Upper lobe of right lung (tissue), 1 donor: ENCODE results near the gene ARID4B. TPM values are rescaled to one million over a fixed set of nuclear protein-coding genes. Genes with fewer than 3 reads are reported as not detected.

Source experiments
- ATAC-seq: fragments of 200-7000 bp; cut with Tn5 transposase; one replicate; pipeline ENCODE4 v1.9.1; 2020; ENCODE audit warnings: mild to moderate bottlenecking, moderate library complexity
- DNase-seq: peaks from one replicate; pipeline ENCODE4 v3.0.0-alpha.2; 2020
- H3K27ac ChIP-seq: fragments of 200-600 bp; one replicate; pipeline ENCODE4 v1.8.0; 2022
- H3K27me3 ChIP-seq: fragments of 200-600 bp; one replicate; pipeline ENCODE4 v1.8.0; 2022; ENCODE audit warnings: mild to moderate bottlenecking
- H3K36me3 ChIP-seq: fragments of 200-600 bp; one replicate; pipeline ENCODE4 v1.8.0; 2022
- H3K4me1 ChIP-seq: fragments of 200-600 bp; one replicate; pipeline ENCODE4 v1.8.0; 2022
- H3K4me3 ChIP-seq: fragments of 200-600 bp; one replicate; pipeline ENCODE4 v1.8.0; 2022; ENCODE audit warnings: mild to moderate bottlenecking
- H3K9me3 ChIP-seq: fragments of 200-600 bp; one replicate; pipeline ENCODE4 v1.8.0; 2022
- intact Hi-C: fragments of 100-400 bp; cut with DNase I; formaldehyde crosslinking; loops from one replicate; pipeline ENCODE4 v1.11.0; 2022
- total RNA-seq: library from RNA; stranded (reverse); fragmentation: NEBNext Ultra II Directional; extraction: Animal tissue kit (Norgen Biotek cat#: 25700); gene quantifications from one replicate; pipeline ENCODE4 v1.2.1, GENCODE V29; 2021
- TF ChIP-seq, protein P1 (sequence below): fragments of 200-600 bp; IDR thresholded peaks from one replicate; pipeline ENCODE4 v1.8.0; 2022; ENCODE audit warnings: antibody characterized with exemption
- donor health status: DM: no; HTN: yes; CAD: no; lungs with severe emphysema.

The ARID4B gene
- total RNA-seq, 1 donor from 2014 or later, result 38.7 TPM

- Histone ChIP-seq H3K36me3 (peaks cover 38% of the 10 kb centered on the region), H3K27ac (no peak overlapping the region), H3K27me3 (no peaks in the 10 kb centered on the region), H3K4me3 (no peak overlapping the region), H3K9me3 (no peaks in the 10 kb centered on the region), H3K4me1 (no peaks in the 10 kb centered on the region)
- TF ChIP-seq, protein P1, sequence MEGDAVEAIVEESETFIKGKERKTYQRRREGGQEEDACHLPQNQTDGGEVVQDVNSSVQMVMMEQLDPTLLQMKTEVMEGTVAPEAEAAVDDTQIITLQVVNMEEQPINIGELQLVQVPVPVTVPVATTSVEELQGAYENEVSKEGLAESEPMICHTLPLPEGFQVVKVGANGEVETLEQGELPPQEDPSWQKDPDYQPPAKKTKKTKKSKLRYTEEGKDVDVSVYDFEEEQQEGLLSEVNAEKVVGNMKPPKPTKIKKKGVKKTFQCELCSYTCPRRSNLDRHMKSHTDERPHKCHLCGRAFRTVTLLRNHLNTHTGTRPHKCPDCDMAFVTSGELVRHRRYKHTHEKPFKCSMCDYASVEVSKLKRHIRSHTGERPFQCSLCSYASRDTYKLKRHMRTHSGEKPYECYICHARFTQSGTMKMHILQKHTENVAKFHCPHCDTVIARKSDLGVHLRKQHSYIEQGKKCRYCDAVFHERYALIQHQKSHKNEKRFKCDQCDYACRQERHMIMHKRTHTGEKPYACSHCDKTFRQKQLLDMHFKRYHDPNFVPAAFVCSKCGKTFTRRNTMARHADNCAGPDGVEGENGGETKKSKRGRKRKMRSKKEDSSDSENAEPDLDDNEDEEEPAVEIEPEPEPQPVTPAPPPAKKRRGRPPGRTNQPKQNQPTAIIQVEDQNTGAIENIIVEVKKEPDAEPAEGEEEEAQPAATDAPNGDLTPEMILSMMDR, result no peak
- intact Hi-C loops, result no loop called here
- DNase-seq (no peak), ATAC-seq (no peak)
Observed at GRCh38 chr1:235343726-235344125, 15.7 kb upstream of the ARID4B start.

DNA sequence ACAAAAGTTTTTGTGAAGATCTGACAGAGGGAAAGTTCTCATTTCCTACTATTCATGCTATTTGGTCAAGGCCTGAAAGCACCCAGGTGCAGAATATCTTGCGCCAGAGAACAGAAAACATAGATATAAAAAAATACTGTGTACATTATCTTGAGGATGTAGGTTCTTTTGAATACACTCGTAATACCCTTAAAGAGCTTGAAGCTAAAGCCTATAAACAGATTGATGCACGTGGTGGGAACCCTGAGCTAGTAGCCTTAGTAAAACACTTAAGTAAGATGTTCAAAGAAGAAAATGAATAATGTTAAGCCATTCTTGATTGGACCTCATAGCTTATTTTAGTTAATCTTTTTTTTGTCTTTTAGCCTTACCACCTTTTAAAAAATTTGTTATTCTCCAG is 14.5 kb upstream of the ARID4B start:
- no peak overlapping the region for H3K27ac ChIP-seq
- DNase-seq (no peak), ATAC-seq (no peak)
- peaks cover 50% of the 10 kb centered on the region for H3K36me3 ChIP-seq
- TF ChIP-seq, protein P1, result no peak
- no peaks in the 10 kb centered on the region for H3K27me3 ChIP-seq
- H3K4me1 ChIP-seq, result no peaks in the 10 kb centered on the region
- intact Hi-C loops, result no loop called here
- H3K9me3 ChIP-seq, result no peaks in the 10 kb centered on the region
- no peak overlapping the region for H3K4me3 ChIP-seq

- ATAC-seq, result no peak
- H3K4me1 ChIP-seq, result peaks cover 2% of the 10 kb centered on the region
- peaks cover 55% of the 10 kb centered on the region for H3K36me3 ChIP-seq
- no peak overlapping the region for H3K4me3 ChIP-seq
- no peak for DNase-seq
- no peaks in the 10 kb centered on the region for H3K9me3 ChIP-seq
- no peak overlapping the region for H3K27ac ChIP-seq
- TF ChIP-seq, protein P1, result no peak
- H3K27me3 ChIP-seq, result no peaks in the 10 kb centered on the region
- intact Hi-C loops, result no loop called here
Observed at GRCh38 chr1:235342039-235342438, 14.1 kb upstream of the ARID4B start.

DNA sequence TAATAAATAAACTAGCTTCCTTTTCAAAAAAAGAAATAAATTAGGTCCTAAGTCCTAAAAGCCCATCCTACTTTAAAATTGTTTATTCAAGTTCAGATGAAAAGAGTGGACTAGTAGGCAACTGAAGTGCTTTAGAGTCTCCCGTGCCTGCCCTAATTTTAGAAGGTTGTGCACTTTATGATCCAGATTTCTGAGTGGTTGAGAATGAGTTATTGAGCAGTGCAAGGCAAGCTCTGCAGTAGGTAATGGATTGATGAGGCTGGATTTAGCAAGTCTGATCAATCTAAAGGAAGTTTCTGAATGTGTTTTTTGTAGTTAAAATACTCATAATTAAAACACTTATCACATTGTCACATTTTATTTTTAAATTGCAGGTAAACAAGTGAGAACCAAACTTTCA is 13.4 kb upstream of the ARID4B start:
- DNase-seq (no peak), ATAC-seq (no peak)
- no peak overlapping the region for H3K27ac ChIP-seq
- TF ChIP-seq, protein P1, result no peak
- no peak overlapping the region for H3K4me3 ChIP-seq
- H3K9me3 ChIP-seq, result no peaks in the 10 kb centered on the region
- H3K36me3 ChIP-seq, result peaks cover 62% of the 10 kb centered on the region
- no peaks in the 10 kb centered on the region for H3K27me3 ChIP-seq
- peaks cover 9% of the 10 kb centered on the region for H3K4me1 ChIP-seq
- intact Hi-C loops, result no loop called here

GRCh38 chr1:235339746-235340145 is 11.8 kb upstream of the ARID4B start:
- no peaks in the 10 kb centered on the region for H3K27me3 ChIP-seq
- ATAC-seq (no peak), DNase-seq (no peak)
- TF ChIP-seq, protein P1, result no peak
- no peak overlapping the region for H3K4me3 ChIP-seq
- no peak overlapping the region for H3K27ac ChIP-seq
- H3K36me3 ChIP-seq, result peaks cover 75% of the 10 kb centered on the region
- H3K9me3 ChIP-seq, result no peaks in the 10 kb centered on the region
- intact Hi-C loops, result no loop called here
- peaks cover 11% of the 10 kb centered on the region for H3K4me1 ChIP-seq

DNA sequence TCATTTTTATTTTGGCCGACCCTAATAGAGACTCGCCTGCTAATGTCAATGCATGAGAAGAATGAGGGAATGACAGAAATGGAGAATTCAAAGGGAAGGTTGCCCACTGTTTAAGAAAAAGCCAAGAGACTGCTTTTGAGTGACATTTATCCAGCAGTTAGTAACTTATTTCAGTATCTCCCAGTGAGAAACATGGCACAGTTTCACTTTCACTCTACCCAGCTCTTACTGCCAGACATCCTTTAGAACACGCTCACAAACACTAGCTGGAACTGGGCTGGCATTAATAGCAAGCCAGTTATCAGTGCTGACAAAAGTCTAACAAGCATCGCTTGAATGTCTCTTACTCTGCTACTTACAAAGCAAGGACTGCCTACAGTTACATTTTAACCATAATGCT is 8.9 kb upstream of the ARID4B start:
- intact Hi-C loops, result no loop called here
- Histone ChIP-seq H3K4me3 (no peak overlapping the region), H3K36me3 (peaks cover 52% of the 10 kb centered on the region), H3K4me1 (peaks cover 19% of the 10 kb centered on the region), H3K9me3 (no peaks in the 10 kb centered on the region), H3K27ac (peak overlapping the region; percentile 28), H3K27me3 (no peaks in the 10 kb centered on the region)
- DNase-seq (no peak), ATAC-seq (peak; percentile 84)
- TF ChIP-seq, protein P1, result no peak
